GM21390 (cell line): ENCODE data around the gene PDCD1.

Experiments used
- ATAC-seq: cut with Tn5 transposase; IDR thresholded peaks from one replicate; pipeline ENCODE4 v1.9.1; 2021; ENCODE audit not compliant: unreplicated experiment

PDCD1 gene

GRCh38 chr2:241895712-241896641 is 37.3 kb upstream of the PDCD1 start:
- no peak for ATAC-seq

GRCh38 chr2:241895427-241895711 is 36.7 kb upstream of the PDCD1 start:
- ATAC-seq = no peak

- no peak for ATAC-seq
These were observed 36.2 kb upstream of the PDCD1 start for GRCh38 chr2:241894681-241895426.

- ATAC-seq = no peak
These were observed 35.5 kb upstream of the PDCD1 start for GRCh38 chr2:241894056-241894641.

GRCh38 chr2:241893265-241893664 is 34.6 kb upstream of the PDCD1 start:
- ATAC-seq = no peak

GRCh38 chr2:241892299-241893137 is 33.8 kb upstream of the PDCD1 start:
- ATAC-seq = no peak

GRCh38 chr2:241891988-241892298 is 33.2 kb upstream of the PDCD1 start:
- no peak for ATAC-seq

- ATAC-seq = no peak
These were observed 32.8 kb upstream of the PDCD1 start for GRCh38 chr2:241891315-241891987.

- no peak for ATAC-seq
These were observed 32.0 kb upstream of the PDCD1 start for GRCh38 chr2:241890524-241891235.

GRCh38 chr2:241888641-241889040 is 29.9 kb upstream of the PDCD1 start:
- ATAC-seq = no peak

- no peak for ATAC-seq
These were observed 29.3 kb upstream of the PDCD1 start for GRCh38 chr2:241887806-241888522.

GRCh38 chr2:241886840-241887447 is 28.2 kb upstream of the PDCD1 start:
- no peak for ATAC-seq

GRCh38 chr2:241885946-241886643 is 27.4 kb upstream of the PDCD1 start:
- ATAC-seq = no peak

GRCh38 chr2:241885291-241885945 is 26.7 kb upstream of the PDCD1 start:
- ATAC-seq = no peak

GRCh38 chr2:241884951-241885290 is 26.2 kb upstream of the PDCD1 start:
- no peak for ATAC-seq

GRCh38 chr2:241882091-241882625 is 23.5 kb upstream of the PDCD1 start:
- peak; percentile 56 for ATAC-seq

GRCh38 chr2:241880311-241881073 is 21.8 kb upstream of the PDCD1 start:
- ATAC-seq = no peak
